Sigmoid colon (tissue), 7 donors: ENCODE measurements around the gene OASL. TPM values are rescaled to one million over a fixed set of nuclear protein-coding genes. Genes with fewer than 3 reads are reported as not detected.
A peak's percentile ranks its signal among the peaks of the same experiment; 100 is the strongest.

Experiments
- DNase-seq: peaks from one replicate; pipeline ENCODE4 v3.0.0-alpha.2; 2019
- H3K27ac ChIP-seq, 4 donors: fragments of 200-600 bp; sonication (generic); one replicate each; pipeline ENCODE4 v1.5.1; 2016 to 2019; ENCODE audit warnings: mild to moderate bottlenecking in 1 of 4
- H3K27me3 ChIP-seq, 3 donors: fragments of 200-600 bp; sonication (generic); one replicate each; pipeline ENCODE4 v1.5.1; 2019; ENCODE audit warnings: mild to moderate bottlenecking in 1 of 3
- H3K36me3 ChIP-seq, 4 donors: fragments of 200-600 bp; sonication (generic); one replicate each; pipeline ENCODE4 v1.5.1; 2016 to 2019
- H3K4me1 ChIP-seq, 4 donors: fragments of 200-600 bp; sonication (generic); one replicate each; pipeline ENCODE4 v1.5.1; 2017 to 2019
- H3K4me3 ChIP-seq, 4 donors: fragments of 200-600 bp; sonication (generic); one replicate each; pipeline ENCODE4 v1.5.1; 2017 to 2019; ENCODE audit warnings: mild to moderate bottlenecking in 2 of 4, moderate library complexity in 1 of 4
- H3K9me3 ChIP-seq, 4 donors: fragments of 200-600 bp in 3 of 4; sonication (generic) in 3 of 4; one replicate each; pipeline versions ENCODE4 v1.5.1 to v1.6.1; 2013 to 2019
- EP300 ChIP-seq, 4 donors: sonication (generic); formaldehyde crosslinking; IDR thresholded peaks; one replicate each; pipeline ENCODE4 v1.6.1; 2017; ENCODE audit warnings: antibody characterized with exemption in 4 of 4
- POLR2A ChIP-seq, 2 donors: fragments of 450-650 bp; IDR thresholded peaks; one replicate each; pipeline ENCODE4 v1.6.1; 2016; ENCODE audit warnings: antibody characterized with exemption in 2 of 2, mild to moderate bottlenecking in 2 of 2, moderate library complexity in 2 of 2
- POLR2AphosphoS5 ChIP-seq, 4 donors: sonication (generic); formaldehyde crosslinking; IDR thresholded peaks; one replicate each; pipeline ENCODE4 v1.6.1; 2017; ENCODE audit warnings: antibody characterized with exemption in 4 of 4
- WGBS, 2 donors: extraction: QIAGEN DNeasy Blood & Tissue Kit; methylation state at CpG; one replicate each; pipeline ENCODE4 v1.1.7; 2013; 5-methylcytosine and 5-hydroxymethylcytosine counted together
- intact Hi-C: fragments of 100-400 bp; cut with DNase I; formaldehyde crosslinking; loops from one replicate; pipeline ENCODE4 v1.15.1; 2023
- polyA plus RNA-seq, 3 donors: library from polyadenylated mRNA; stranded (reverse); fragments of 200-250 nt; gene quantifications; one replicate each; pipeline ENCODE4 v1.2.3, GENCODE V29; 2013
- total RNA-seq, 4 donors: library from RNA; depleted of rRNA; stranded (reverse); fragments of >200 nt; gene quantifications; one replicate each; pipeline ENCODE4 v1.1.0, GENCODE V29; 2016
- TF ChIP-seq, protein P1 (sequence below), 4 experiments: fragments of 450-650 bp in 3 of 4; fragments of 200-600 bp in 1 of 4; IDR thresholded peaks; one replicate each; pipeline ENCODE4 v1.5.1; 2016 to 2019; ENCODE audit warnings: antibody characterized with exemption in 4 of 4, mild to moderate bottlenecking in 3 of 4, moderate library complexity in 2 of 4
- donor health status: healthy with polysubstance abuse.
- donor health status: Bipolar disorder and iron deficiency.
- donor health status: healthy.

OASL gene
- total and polyA plus RNA-seq, 7 donors = under 0.01 to 57.6 (median 10.8) TPM; not detected in 2

DNA sequence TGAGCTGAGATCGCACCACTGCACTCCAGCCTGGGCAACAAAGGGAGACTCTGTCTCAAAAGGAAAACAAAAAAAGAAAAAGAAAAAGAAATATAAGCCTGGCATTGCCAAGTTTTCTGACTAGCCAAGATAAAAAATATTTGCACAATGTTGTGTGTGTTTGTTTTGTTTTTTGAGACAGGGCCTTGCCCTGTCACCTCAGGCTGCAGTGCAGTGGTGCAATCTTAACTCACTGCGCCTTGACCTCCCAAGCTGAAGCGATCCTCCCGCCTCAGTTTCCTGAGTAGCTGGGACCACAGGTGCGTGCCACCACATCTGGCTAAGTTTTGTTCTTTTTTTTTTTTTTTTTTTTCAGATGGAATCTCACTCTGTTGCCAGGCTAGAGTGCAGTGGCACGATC, 17.3 kb downstream of the OASL start:
- TF ChIP-seq, protein P1, sequence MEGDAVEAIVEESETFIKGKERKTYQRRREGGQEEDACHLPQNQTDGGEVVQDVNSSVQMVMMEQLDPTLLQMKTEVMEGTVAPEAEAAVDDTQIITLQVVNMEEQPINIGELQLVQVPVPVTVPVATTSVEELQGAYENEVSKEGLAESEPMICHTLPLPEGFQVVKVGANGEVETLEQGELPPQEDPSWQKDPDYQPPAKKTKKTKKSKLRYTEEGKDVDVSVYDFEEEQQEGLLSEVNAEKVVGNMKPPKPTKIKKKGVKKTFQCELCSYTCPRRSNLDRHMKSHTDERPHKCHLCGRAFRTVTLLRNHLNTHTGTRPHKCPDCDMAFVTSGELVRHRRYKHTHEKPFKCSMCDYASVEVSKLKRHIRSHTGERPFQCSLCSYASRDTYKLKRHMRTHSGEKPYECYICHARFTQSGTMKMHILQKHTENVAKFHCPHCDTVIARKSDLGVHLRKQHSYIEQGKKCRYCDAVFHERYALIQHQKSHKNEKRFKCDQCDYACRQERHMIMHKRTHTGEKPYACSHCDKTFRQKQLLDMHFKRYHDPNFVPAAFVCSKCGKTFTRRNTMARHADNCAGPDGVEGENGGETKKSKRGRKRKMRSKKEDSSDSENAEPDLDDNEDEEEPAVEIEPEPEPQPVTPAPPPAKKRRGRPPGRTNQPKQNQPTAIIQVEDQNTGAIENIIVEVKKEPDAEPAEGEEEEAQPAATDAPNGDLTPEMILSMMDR (IDR thresholded peaks at IDR 0.05) = no peak
- TF ChIP-seq EP300 (IDR thresholded peaks at IDR 0.05) (no peak), POLR2AphosphoS5 (IDR thresholded peaks at IDR 0.05) (no peak), POLR2A (IDR thresholded peaks at IDR 0.05) (no peak)
- Histone ChIP-seq H3K27ac (no peak overlapping the region), H3K9me3 (no peaks in the 10 kb centered on the region), H3K27me3 (no peaks in the 10 kb centered on the region), H3K4me3 (no peak overlapping the region), H3K36me3 (no peaks in the 10 kb centered on the region), H3K4me1 (no peaks in the 10 kb centered on the region)
- intact Hi-C loops = no loop called here
- 92 to 94% methylated on average over 6 of the region's 6 CpGs for WGBS, 2 donors
- no peak for DNase-seq

DNA sequence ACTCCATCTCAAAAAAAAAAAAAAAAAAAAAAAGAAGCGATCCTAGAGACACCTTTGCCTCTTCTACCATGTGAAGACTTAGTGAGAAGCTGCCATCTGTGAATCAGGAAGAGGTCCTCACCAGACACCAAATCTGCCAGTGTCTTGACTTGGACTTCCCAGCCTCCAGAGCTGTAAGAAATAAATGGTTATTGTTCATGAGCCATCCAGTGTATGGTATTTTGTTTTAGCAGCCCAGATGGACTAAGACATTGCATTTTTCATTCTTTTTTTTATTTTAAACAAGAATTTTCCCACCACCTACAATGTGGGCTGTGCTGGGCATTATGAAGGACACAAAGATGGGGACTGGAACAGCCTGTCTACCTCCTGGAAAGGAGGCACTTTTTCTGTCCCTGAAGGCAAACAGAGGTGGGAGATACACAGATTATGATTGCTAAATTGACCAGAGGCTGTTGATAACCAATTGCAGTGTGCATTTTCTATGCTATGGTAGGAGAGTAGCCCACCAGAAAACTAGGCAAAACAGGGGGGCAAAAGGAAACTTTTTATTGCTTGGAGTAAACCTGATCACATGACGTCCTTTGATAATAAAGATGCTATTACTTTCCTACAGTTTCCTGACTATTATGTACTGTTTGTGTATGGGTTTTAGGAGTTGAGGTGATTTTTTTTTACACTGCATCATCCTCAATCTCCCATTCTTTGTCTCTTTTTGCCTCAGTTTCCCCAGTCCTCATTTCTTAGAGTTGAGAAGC, 20.0 kb downstream of the OASL start:
- WGBS, 2 donors = 91 to 92% methylated on average over 2 of the region's 2 CpGs
- H3K9me3 ChIP-seq = no peaks in the 10 kb centered on the region
- TF ChIP-seq POLR2A (IDR thresholded peaks at IDR 0.05) = no peak
- TF ChIP-seq, protein P1 (IDR thresholded peaks at IDR 0.05) = no peak
- TF ChIP-seq POLR2AphosphoS5 (IDR thresholded peaks at IDR 0.05) = no peak
- no peak for TF ChIP-seq EP300 (IDR thresholded peaks at IDR 0.05)
- H3K4me3 ChIP-seq = no peak overlapping the region
- H3K27ac ChIP-seq = no peak overlapping the region
- intact Hi-C loops = no loop called here
- no peak for DNase-seq
- no peaks in the 10 kb centered on the region for H3K27me3 ChIP-seq
- H3K36me3 ChIP-seq = no peaks in the 10 kb centered on the region
- peaks cover 0 to 12% (median 7%) of the 10 kb centered on the region in 4 donors for H3K4me1 ChIP-seq

DNA sequence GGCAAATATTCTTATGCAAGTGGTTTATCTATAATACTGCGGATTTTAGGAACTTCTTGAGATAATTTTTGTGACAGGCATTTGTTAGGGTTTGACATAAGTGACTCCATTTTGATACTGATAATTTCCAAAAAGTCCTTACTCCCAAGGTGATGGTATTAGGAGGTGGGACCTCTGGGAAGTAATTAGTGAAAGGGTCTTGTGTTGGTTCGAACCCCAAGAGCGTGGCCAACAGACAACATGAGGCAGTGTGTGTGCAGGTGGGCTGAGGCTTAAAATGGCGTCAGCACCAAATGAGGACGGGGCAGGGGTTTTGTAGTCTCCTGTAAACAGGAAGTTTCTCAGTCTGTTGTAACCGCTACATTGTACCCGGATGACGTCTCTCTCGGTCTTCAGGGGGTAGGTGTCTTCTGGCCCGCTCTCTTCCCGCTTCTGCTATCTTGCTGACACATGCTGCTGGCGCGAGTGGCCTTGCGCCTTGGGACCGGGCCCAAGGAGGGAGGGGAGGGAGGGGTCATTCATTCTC, 21.0 kb downstream of the OASL start:
- no peaks in the 10 kb centered on the region for H3K27me3 ChIP-seq

DNA sequence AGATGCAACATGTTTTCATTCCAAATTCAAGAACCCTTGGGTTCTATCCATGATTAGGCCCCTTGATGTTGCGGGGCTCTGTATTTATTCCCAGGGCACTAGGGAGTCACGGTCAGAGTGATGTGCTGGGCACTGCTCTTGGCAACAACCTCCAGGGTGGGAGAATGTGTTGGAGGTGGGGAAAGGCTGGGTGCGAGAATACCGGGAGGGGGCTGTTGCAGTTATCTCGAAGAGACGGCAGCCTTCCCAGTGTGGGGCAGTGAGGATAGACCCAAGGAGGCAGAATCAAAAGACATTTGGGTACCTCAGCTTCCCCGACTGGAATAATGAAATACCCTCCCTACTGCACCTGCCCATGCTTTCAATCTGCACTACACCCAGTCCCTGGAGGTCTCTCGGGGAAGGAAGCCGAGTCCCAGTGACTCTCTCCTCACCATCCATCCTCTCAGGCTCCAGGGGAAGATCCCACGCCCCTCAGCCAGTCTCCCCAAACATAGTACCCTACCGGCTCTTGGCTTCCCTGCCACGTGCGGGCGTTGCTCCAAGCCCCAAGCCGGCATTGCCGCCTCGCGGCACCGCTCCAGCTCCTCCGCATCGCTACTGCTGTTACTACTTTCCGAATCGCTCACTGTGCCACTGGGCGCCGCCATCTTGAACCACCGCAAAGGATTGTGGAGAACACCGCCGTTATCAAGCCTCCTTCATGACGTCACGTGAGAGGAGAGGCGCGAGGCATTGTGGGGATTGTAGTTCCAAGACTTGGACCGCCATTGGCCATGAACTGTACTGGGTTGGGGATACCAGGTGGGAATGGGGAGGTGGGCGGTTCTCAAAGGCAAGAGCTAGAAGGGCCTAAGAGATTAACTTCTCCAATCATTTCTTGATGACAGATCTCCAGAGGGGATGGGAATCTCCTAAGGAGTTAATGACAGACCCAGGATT, 22.9 kb downstream of the OASL start, which contains the start of gene C12orf43:
Gene C12orf43, minus strand, starts transcription at position 663 of the 942 bp plus-strand sequence. Its CDS starts 13 bp downstream, at position 650.
- H3K4me3 ChIP-seq = peak within 1 kb of the TSS; percentile 55 to 92 (median 76)
- WGBS, 2 donors = 1% methylated on average over 34 of the region's 34 CpGs
- peak in 1 of 4 donors; percentile 5 for TF ChIP-seq EP300 (IDR thresholded peaks at IDR 0.05)
- TF ChIP-seq POLR2AphosphoS5 (IDR thresholded peaks at IDR 0.05) = peak in 3 of 4 donors; percentile 53 to 83 (median 61)
- TF ChIP-seq POLR2A (IDR thresholded peaks at IDR 0.05) = no peak
- no peaks in the 10 kb centered on the region for H3K9me3 ChIP-seq
- H3K27me3 ChIP-seq = no peaks in the 10 kb centered on the region
- peak within 1 kb of the TSS; percentile 69 to 80 (median 74) for H3K27ac ChIP-seq
- peak; percentile 95 for DNase-seq
- H3K36me3 ChIP-seq = peaks cover 0 to 9% (median 0%) of the 10 kb centered on the region in 4 donors
- intact Hi-C loops = no loop called here
- H3K4me1 ChIP-seq = peaks cover 0 to 12% (median 7%) of the 10 kb centered on the region in 4 donors

More for the DNA sequence above, 21.0 kb downstream of the OASL start:
- H3K27ac ChIP-seq = no peak overlapping the region
- no peaks in the 10 kb centered on the region for H3K36me3 ChIP-seq
- 91 to 94% methylated on average over 15 of the region's 15 CpGs for WGBS, 2 donors
- intact Hi-C loops = no loop called here
- no peaks in the 10 kb centered on the region for H3K9me3 ChIP-seq
- DNase-seq = no peak
- H3K4me3 ChIP-seq = no peak overlapping the region
- H3K4me1 ChIP-seq = peaks cover 0 to 12% (median 7%) of the 10 kb centered on the region in 4 donors
- TF ChIP-seq EP300 (IDR thresholded peaks at IDR 0.05) (no peak), POLR2A (IDR thresholded peaks at IDR 0.05) (no peak), POLR2AphosphoS5 (IDR thresholded peaks at IDR 0.05) (no peak)
- TF ChIP-seq, protein P1 (IDR thresholded peaks at IDR 0.05) = no peak
